GM18909 (cell line): ENCODE measurements around the gene SAMD14.

Source experiments
- ATAC-seq: cut with Tn5 transposase; IDR thresholded peaks from one replicate; pipeline ENCODE4 v1.9.1; 2021; ENCODE audit warnings: mild to moderate bottlenecking; ENCODE audit not compliant: unreplicated experiment, poor library complexity

The SAMD14 gene

GRCh38 chr17:50135316-50136095 is 5.5 kb upstream of the SAMD14 start:
- no peak for ATAC-seq

- no peak for ATAC-seq
Measured at GRCh38 chr17:50134206-50135110, 4.5 kb upstream of the SAMD14 start.

GRCh38 chr17:50133769-50134099 is 3.8 kb upstream of the SAMD14 start:
- no peak for ATAC-seq

GRCh38 chr17:50133028-50133768 is 3.2 kb upstream of the SAMD14 start:
- ATAC-seq: no peak

GRCh38 chr17:50132104-50132794 is 2.3 kb upstream of the SAMD14 start:
- ATAC-seq: no peak

GRCh38 chr17:50130559-50131305 is 772 bp upstream of the SAMD14 start:
- ATAC-seq: no peak

- no peak for ATAC-seq
Measured at GRCh38 chr17:50129353-50129727, 620 bp downstream of the SAMD14 start.

- no peak for ATAC-seq
Measured at GRCh38 chr17:50128441-50129352, 1.3 kb downstream of the SAMD14 start.

- ATAC-seq: no peak
Measured at GRCh38 chr17:50127697-50128361, 2.1 kb downstream of the SAMD14 start.

GRCh38 chr17:50125420-50125997 is 4.5 kb downstream of the SAMD14 start:
- ATAC-seq: no peak

GRCh38 chr17:50123649-50124349 is 6.2 kb downstream of the SAMD14 start:
- no peak for ATAC-seq

GRCh38 chr17:50122945-50123344 is 7.0 kb downstream of the SAMD14 start:
- no peak for ATAC-seq

- ATAC-seq: no peak
Measured at GRCh38 chr17:50120475-50121253, 9.3 kb downstream of the SAMD14 start.

GRCh38 chr17:50118828-50119218 is 11.1 kb downstream of the SAMD14 start:
- ATAC-seq: no peak

- no peak for ATAC-seq
Measured at GRCh38 chr17:50118076-50118827, 11.7 kb downstream of the SAMD14 start.
